GF-D8 (cell line): ENCODE results near the gene NARF.

ENCODE experiments used
- DNase-seq: peaks from one replicate; lab custom pipeline; 2025; lab: John Stamatoyannopoulos, UW

Gene NARF

DNA sequence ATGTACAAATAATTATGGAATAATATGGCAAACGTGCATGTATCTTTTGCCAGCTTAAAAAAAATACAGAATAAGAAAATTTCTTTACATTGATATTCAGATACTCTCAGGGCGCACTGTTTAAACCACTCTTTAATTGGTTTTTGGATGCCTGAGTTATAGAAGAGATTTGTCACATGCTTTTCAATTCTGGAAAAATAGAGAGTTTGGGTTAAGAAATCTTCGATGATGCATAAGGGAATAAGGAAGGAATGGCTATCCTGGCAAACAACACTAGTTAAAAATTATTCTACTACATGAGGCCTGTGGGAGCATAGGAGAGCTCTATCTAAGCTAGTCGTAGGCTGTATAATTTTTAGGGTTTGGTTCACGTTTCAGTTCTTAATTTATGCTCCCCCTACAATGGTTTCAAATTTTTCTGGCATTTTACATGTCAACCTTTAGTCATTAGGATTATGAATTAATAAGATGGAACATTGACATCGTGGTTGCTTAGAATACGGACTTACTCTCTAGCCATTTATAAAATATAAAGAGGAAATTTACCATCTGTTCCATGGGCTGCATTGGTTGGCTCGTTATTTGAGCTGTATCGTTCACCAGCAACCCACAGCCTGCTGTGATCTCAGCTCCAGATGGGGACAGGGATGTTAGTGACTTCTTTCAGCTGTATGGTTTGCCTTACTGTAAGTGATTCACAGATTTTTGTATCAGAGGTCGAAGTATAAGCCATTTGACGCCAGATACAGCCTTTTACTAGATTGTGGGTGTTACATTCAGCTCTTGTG lies 15.9 kb downstream of the NARF start:
- no peak for DNase-seq

DNA sequence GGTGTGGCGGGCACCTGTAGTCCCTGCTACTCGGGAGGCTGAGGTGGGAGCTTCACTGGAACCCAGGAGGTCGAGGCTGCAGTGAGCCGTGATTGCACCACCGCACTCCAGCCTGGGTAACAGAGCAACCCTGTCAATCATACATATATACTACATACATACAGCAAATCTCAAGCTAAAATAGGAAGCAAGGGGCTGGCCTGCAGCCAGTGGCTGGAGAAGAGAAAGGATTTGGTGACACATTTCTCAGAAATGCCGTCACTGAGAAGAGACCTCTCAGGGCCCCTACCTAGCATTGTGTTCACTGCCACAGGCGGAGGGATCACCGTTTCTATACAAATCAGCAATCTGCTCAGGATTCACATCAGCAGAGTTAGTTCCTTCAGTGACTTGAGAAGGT lies 16.9 kb downstream of the NARF start:
- peak; percentile 11 for DNase-seq

GRCh38 chr17:82477934-82478333 lies 19.4 kb downstream of the NARF start:
- DNase-seq = no peak

- no peak for DNase-seq
Observed at GRCh38 chr17:82479602-82480001, 21.1 kb downstream of the NARF start.

- DNase-seq = no peak
Observed at GRCh38 chr17:82480318-82480717, 21.8 kb downstream of the NARF start.

DNA sequence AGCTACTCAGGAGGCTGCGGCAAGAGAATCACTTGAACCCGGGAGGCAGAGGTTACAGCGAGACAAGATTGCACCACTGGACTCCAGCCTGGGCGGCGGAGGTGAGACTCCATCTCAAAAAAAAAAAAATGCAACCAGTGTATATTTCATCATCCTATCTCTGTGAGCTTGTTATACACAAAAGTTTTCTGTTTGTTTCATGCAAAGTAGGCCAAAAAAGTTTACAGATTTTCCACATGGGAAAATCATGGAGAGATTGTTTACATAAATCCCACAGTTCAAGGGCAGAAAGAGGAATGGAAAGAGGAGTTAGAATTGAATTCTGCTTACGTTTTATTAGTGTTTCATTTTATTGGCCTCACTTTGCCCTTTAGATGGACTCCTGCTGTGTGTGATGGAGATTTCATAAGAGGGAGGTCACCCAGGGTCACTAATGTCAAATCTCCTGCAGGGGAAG lies 24.7 kb downstream of the NARF start:
- no peak for DNase-seq

DNA sequence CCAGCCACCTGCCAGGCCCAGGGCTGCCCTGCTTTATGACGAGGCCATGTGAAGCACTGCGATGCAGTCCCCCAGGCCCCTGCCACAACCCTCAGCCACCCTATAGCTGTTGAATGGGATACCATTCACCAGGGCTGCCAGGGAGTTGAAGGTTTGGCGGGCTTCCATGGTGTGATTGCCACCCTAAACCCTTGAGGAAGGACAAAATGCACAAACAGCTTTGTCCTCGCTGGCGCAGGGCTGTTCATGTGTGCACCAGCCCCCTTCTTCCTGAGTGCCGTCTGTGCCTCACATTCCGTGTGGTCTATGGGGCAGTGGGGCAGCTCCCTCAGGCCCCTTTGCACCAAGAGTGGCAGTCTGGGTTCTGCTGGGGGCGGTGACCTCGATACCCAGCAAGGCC lies 25.3 kb downstream of the NARF start:
- no peak for DNase-seq

DNA sequence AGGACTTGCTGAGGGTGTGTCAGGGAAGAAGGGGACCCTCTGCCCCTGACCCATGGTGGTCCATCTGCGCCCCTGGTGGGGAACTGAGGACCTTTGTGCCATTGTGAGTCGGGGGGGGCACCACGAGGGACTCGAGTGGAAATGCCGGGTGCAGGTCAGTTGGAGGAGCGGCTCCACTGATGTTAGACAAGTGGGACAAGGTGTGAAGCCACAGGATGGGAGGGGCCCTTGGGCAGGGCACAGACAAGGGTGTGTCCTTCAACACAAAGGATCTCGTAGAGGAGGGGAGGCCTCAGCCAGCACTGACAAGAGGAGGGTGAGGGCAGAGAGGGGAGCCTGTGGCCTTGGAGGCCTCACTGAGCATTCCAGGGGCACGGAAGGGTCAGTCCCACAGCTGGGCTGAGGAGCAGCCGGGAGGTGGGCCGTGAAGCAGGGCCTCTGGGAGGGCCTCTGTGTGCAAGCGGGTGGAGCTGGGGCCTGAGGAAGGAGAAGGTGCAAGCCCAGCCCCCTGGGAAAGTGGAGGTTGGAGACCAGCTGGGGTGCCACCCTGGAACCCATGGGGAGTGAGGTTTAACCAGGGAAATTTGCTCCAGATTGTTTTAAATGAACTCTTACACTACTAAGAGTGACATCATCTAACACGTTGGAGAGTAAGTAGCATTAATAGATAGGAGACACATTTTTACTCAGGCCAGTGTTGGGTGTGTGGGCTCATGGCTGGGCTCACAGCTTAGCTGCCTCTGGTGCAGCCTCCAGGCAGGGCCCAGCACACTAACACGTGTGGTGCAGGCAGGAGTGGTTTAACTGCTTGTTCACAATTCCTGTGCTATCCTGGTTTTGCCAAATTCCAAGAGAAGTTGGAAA lies 27.9 kb downstream of the NARF start:
- DNase-seq = no peak

DNA sequence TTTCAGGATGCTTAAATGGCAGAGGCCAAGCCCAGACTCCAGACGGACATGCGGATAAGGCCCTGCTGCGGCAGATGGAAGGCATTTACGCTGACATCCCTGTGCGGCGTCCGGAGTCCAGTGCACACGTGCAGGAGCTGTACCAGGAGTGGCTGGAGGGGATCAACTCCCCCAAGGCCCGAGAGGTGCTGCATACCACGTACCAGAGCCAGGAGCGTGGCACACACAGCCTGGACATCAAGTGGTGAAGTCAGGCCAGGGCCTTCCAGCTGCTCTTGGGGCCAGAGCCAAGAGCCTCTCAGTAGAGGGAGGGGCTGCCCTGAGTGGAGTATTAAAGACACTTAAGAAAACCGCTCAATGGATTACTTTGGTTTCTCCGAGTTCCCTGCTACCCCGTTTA lies 29.4 kb downstream of the NARF start:
- no peak for DNase-seq

GRCh38 chr17:82489117-82489516 lies 30.6 kb downstream of the NARF start:
- DNase-seq = no peak

DNA sequence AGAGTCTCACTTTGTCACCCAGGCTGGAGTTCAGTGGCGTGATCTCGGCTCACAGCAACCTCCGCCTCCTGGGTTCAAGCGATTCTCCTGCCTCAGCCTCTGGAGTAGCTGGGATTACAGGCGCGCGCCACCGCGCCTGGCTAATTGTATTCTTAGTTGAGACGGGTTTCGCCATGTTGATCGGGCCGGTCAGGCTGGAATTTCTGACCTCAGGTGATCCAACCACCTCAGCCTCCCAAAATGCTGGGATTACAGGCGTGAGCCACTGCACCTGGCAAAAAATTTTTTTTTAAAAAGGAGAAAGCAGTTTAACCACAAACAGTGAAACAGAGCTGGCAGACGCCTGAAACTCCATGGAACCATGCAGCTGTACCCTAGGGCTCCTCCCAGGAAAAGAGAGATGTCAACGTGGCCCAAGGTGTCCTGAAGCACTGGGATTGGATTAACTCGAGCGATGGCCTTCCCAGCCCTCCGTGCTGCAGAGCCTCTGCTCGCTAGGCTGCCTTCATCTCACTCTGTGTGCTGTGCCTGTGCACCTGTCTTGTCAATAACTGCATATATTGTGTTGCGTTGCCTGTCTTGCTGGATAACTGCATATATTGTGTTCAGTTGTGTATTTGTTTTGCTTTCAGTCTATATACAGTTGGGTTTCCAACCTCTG lies 31.4 kb downstream of the NARF start:
- no peak for DNase-seq

DNA sequence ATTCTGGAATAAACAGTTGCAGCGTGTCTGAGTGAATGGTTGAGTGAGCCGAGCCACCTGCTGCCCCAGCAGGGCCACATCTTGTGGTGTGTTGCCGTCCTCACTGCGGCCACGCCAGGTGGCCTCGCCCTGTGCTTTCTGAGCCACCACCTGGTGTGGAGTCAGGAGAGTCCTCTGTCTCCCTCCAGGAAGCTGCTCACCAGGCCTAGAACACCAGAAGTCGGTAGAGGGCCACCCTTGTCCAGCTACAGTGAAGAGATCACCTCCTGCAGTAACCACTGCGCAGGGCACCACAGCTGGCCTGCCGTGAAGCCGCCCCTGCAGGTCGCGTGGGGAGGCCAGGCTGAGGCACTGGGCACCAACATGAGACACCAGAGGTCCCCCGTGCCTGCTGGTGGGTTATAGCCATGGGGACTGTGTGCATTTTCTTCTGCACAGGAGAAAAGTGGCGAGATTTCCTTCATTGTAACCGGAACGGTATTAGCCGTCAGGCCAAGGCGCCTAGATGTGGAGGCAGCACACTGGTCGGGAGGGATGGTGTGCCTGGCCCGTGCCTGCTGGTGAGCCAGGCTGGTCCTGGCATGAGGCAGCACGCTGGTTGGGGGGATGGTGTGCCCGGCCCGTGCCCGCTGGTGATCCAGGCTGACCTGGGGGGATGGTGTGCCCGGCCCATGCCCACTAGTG lies 32.1 kb downstream of the NARF start:
- DNase-seq = no peak

GRCh38 chr17:82491196-82491530 lies 32.6 kb downstream of the NARF start:
- no peak for DNase-seq

DNA sequence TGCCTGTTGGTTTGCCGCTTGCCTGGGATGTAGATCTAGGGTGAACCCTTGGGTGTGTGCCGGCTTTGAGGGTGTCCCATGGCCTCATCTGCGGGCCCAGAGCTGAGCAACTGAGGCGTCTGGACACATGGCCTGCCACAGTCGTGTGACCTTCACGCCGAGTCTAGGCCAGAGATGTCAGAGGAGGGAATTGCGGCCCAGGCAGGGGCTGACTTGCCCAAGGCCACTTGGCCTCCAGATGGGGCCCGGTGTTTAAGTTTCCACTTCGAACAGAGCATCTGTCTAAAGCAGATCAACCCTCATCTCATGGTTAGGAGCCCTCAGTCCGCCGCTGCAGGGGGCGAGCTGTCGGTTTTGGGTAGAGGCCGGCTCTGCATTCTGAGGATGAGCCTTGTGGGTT lies 33.0 kb downstream of the NARF start:
- no peak for DNase-seq

DNA sequence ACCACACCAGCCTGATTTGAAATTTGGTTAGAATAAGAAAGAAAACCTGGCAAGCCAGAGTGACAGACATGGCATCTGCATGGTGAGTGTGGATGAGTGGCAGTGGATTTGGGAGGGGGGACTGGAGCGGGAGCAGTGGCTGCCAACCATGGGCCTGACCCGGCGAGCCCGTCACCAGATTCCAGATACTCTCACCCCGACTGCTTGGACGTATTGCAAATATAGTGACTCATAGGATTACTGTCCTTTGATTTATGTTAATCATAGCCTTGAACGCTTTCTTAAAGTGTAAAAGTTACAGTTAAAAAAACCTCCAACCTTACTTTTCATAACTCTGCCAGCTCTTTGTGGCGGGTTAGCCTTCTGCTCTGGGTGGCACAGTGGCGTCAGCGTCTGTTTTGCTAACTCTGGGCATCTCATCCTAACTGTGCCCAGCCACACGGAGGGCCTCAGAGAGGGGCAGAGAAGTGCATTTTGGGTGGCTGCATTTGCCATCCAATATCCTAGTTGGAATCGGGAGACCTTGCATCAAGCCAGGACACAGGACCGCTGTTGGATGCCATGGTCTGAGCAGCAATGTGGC lies 34.2 kb downstream of the NARF start:
- DNase-seq = no peak

GRCh38 chr17:82493226-82493781 lies 34.8 kb downstream of the NARF start:
- DNase-seq = no peak

DNA sequence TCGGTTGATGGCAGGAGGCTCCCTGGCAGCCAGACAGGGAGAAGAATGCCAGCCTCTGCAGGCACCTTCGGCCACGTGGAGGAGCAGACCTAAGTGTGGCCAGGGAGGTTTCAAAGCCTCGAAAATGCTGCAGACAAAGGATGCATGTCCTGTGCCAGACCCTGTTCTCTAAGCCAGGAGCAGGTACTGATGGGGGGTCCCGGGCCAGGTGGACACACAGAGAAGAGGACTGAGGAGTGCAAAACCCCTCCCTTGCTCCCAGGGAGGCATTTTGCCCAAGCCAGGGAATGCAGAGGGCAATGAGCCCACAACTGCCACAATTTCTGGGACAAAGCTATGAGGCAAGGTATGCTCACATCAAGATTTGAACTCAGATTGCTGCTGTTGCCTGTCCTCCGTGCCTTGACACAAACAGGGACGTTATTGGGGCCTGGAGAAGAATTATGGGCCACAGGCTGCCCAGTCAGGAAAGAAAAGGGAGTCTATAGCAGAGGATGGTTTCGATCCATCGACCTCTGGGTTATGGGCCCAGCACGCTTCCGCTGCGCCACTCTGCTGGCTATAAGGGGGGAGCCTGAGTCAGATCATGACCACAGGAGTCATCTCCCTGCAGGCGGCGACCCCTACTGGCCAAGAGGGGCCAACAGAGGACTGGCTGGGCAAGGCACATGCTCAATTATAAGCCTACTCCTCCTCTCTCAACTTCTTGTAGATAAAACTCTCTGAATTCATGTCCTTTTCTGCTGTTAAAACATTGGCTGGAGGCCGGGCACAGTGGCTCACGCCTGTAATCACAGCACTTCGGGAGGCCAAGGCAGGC lies 35.9 kb downstream of the NARF start:
- peak; percentile 88 for DNase-seq

DNA sequence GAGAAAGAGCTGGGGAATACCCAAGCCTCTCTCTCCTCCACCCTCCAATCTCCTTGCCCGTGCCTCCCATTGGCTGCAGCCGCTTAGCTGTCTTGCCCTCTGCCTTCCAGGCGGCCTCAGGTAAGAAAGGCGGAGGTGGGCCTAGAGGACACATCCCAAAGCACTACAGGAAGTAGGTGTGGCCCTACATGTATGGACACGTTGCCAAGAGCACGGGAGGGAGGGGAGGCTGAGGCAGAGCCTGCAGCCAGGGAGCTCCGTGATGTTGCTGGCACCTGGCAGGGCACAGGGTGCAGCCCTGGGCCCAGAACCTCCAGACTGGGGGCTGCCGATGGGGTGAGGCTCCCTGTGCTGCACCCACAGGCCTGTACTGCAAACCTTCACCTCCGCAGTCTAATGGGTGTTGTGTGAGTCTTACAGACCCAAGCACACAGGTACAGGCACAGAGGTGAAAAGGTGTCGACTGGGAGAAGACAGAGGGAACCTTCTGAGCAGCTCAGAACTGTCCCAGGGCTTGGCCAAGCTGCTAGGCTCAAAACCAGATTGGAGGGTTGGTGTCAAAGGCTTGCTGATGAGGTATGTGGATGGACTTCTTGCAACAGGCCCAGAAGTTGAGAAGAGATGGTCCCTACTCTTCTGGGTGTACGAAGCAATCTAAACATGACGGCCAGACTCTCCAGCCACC lies 37.4 kb downstream of the NARF start:
- no peak for DNase-seq

GRCh38 chr17:82496529-82497434 lies 38.2 kb downstream of the NARF start:
- peak; percentile 84 for DNase-seq
